ENCODE measurements around the gene WBP11. TPM values are rescaled to one million over a fixed set of nuclear protein-coding genes. Genes with fewer than 3 reads are reported as not detected.
A peak's percentile ranks its signal among the peaks of the same experiment; 100 is the strongest.
"Not testable (repeated sequence)": the region's sequence is repeated elsewhere in the genome, so short reads cannot be mapped to it uniquely, and the experiment has no call there.

The WBP11 gene
- total RNA-seq, 8 experiments from 2014 or later: 14.5 to 38.5 (median 29.6) TPM

GRCh38 chr12:14767617-14768016 lies 35.7 kb downstream of the WBP11 start:
- H3K4me3 ChIP-seq: no peak overlapping the region
- in situ Hi-C loops (cut with MboI; ENCODE audit: low pct_unique_long_range_greater_than_20kb in 2 of 9, low sequenced_read_pairs in 9 of 9, unreplicated experiment in 9 of 9): no loop called here
- no peak for ATAC-seq (replicated peaks in 6 of 8)
- WGBS, 10 experiments: 0 to 100% (median 54%) methylated on average over 1 of the region's 1 CpG; no CpG with 5 or more reads in 4 of the 10 experiments
- H3K4me1 ChIP-seq (replicated peaks in 1 of 2): peaks cover 6% of the 10 kb centered on the region in 2 donors
- H3K27ac ChIP-seq: no peak overlapping the region

- no peak for ATAC-seq (replicated peaks in 6 of 8)
- in situ Hi-C loops (cut with MboI; ENCODE audit: low pct_unique_long_range_greater_than_20kb in 2 of 9, low sequenced_read_pairs in 9 of 9, unreplicated experiment in 9 of 9): no loop called here
- Histone ChIP-seq H3K4me1 (replicated peaks in 1 of 2) (peaks cover 6% of the 10 kb centered on the region in 2 donors), H3K4me3 (no peak overlapping the region), H3K27ac (no peak overlapping the region)
- 73 to 100% (median 92%) methylated on average over 2 to 3 of the region's 3 CpGs; no CpG with 5 or more reads in 2 of the 10 experiments for WGBS, 10 experiments
Observed at GRCh38 chr12:14766649-14767215, 36.5 kb downstream of the WBP11 start.

DNA sequence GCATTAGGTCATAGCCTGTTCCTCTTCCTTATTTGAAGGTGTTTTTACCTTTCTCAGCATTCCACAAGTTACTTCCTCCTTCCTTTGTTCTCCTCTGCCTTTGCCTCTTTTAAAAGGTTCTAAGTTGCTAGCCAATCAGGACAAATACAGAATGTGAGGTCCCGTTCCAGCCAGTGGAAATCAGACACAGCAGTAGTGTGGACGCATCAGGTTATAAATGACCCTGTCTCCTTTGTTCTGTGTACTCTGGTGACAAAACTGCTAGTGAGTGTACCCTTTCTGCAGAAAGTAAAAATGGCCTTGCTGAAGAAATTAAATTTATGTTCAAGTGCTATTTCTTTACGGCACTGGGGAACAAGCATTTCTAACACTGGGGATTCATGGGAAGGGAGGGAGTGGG lies 37.3 kb downstream of the WBP11 start:
- in situ Hi-C loops (cut with MboI; ENCODE audit: low pct_unique_long_range_greater_than_20kb in 2 of 9, low sequenced_read_pairs in 9 of 9, unreplicated experiment in 9 of 9); ATAC-seq (replicated peaks in 6 of 8); H3K27ac ChIP-seq; H3K4me1 ChIP-seq (replicated peaks in 1 of 2); H3K4me3 ChIP-seq: not testable (repeated sequence)
- WGBS, 10 experiments: 100% methylated on average over 1 to 3 of the region's 3 CpGs; no CpG with 5 or more reads in 5 of the 10 experiments

DNA sequence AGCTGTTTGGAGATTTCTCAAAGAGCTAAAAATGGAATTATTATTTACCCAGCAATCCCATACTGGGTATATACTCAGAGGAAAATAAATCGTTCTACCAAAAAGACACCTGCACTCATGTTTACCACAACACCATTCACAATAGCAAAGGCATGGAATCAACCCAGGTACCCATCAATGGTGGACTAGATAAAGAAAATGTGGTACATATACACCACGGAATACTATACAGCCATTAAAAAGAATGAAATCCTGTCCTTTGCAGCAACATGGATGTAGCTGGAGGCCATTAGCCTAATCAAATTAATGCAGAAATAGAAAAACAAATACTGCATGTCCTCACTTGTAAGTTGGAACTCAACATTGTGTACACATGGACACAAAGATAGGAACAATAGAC lies 37.9 kb downstream of the WBP11 start:
- ATAC-seq (replicated peaks in 6 of 8): no peak
- WGBS, 10 experiments: 88 to 100% (median 93%) methylated on average over 1 to 2 of the region's 2 CpGs; no CpG with 5 or more reads in 3 of the 10 experiments
- H3K4me3 ChIP-seq: no peak overlapping the region
- no peak overlapping the region for H3K27ac ChIP-seq
- H3K4me1 ChIP-seq (replicated peaks in 1 of 2): peaks cover 6% of the 10 kb centered on the region in 2 donors
- in situ Hi-C loops (cut with MboI; ENCODE audit: low pct_unique_long_range_greater_than_20kb in 2 of 9, low sequenced_read_pairs in 9 of 9, unreplicated experiment in 9 of 9): no loop called here

GRCh38 chr12:14759711-14760280 lies 43.5 kb downstream of the WBP11 start:
- H3K27ac ChIP-seq; H3K4me3 ChIP-seq; H3K4me1 ChIP-seq (replicated peaks in 1 of 2); in situ Hi-C loops (cut with MboI; ENCODE audit: low pct_unique_long_range_greater_than_20kb in 2 of 9, low sequenced_read_pairs in 9 of 9, unreplicated experiment in 9 of 9); ATAC-seq (replicated peaks in 6 of 8): not testable (repeated sequence)
- 81 to 100% (median 91%) methylated on average over 1 to 6 of the region's 6 CpGs; no CpG with 5 or more reads in 2 of the 10 experiments for WGBS, 10 experiments

DNA sequence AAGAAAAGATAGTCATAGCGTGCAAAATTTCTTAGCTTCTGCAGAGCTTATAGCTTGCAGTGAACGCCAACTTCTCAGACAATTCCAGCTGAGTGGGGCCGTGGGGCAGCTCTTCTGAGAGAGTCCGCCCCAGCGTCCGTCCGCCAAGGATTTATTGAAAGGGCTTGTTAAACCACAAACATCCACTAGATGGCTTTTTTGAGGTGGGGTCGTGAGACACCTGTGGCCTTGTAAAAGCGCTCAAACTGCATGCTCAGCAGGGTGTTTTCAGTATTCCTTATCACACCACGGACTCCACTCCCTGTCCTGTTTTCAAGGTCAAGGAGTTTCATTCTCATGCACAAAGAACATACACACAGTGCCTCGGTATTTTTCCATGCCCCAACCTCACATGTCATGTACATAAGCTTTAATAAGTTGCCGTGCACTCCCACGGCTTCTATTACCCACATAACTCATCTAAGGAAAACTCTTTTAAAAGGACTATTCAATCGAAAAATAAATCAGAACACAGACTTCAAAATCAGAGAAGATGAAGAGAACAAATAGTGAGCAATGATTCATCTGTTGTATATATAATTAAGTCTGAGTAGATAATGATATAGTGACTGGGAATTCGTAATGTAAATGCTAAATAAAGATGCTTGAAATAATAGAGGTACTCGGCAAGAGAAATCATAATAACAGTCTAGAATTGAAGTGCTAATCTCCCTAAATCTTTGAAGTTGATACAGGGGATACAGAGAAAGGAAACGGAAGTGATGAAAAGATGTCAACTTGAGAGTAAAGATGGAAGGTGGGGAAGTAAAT lies 46.7 kb downstream of the WBP11 start:
- no peak overlapping the region for H3K27ac ChIP-seq
- WGBS, 10 experiments: 35 to 68% (median 59%) methylated on average over 3 to 17 of the region's 17 CpGs
- in situ Hi-C loops (cut with MboI; ENCODE audit: low pct_unique_long_range_greater_than_20kb in 2 of 9, low sequenced_read_pairs in 9 of 9, unreplicated experiment in 9 of 9): no loop called here
- no peak overlapping the region for H3K4me3 ChIP-seq
- ATAC-seq (replicated peaks in 6 of 8): peak in 1 of 8 experiments; percentile 23
- no peaks in the 10 kb centered on the region for H3K4me1 ChIP-seq (replicated peaks in 1 of 2)

GRCh38 chr12:14751986-14752385 lies 51.3 kb downstream of the WBP11 start:
- no peaks in the 10 kb centered on the region for H3K4me1 ChIP-seq (replicated peaks in 1 of 2)
- no peak for ATAC-seq (replicated peaks in 6 of 8)
- H3K27ac ChIP-seq: no peak overlapping the region
- in situ Hi-C loops (cut with MboI; ENCODE audit: low pct_unique_long_range_greater_than_20kb in 2 of 9, low sequenced_read_pairs in 9 of 9, unreplicated experiment in 9 of 9): no loop called here
- H3K4me3 ChIP-seq: no peak overlapping the region

- H3K27ac ChIP-seq: no peak overlapping the region
- no peaks in the 10 kb centered on the region for H3K4me1 ChIP-seq (replicated peaks in 1 of 2)
- WGBS, 10 experiments: 17 to 100% (median 69%) methylated on average over 1 of the region's 1 CpG; no CpG with 5 or more reads in 2 of the 10 experiments
- in situ Hi-C loops (cut with MboI; ENCODE audit: low pct_unique_long_range_greater_than_20kb in 2 of 9, low sequenced_read_pairs in 9 of 9, unreplicated experiment in 9 of 9): no loop called here
- H3K4me3 ChIP-seq: no peak overlapping the region
- ATAC-seq (replicated peaks in 6 of 8): no peak
Observed at GRCh38 chr12:14743061-14743460, 60.2 kb downstream of the WBP11 start.

- H3K4me1 ChIP-seq (replicated peaks in 1 of 2): no peaks in the 10 kb centered on the region
- no peak for ATAC-seq (replicated peaks in 6 of 8)
- in situ Hi-C loops (cut with MboI; ENCODE audit: low pct_unique_long_range_greater_than_20kb in 2 of 9, low sequenced_read_pairs in 9 of 9, unreplicated experiment in 9 of 9): no loop called here
- H3K4me3 ChIP-seq: no peak overlapping the region
- no peak overlapping the region for H3K27ac ChIP-seq
- WGBS, 10 experiments: 28 to 100% (median 97%) methylated on average over 1 to 2 of the region's 2 CpGs; no CpG with 5 or more reads in 2 of the 10 experiments
Observed at GRCh38 chr12:14741942-14742341, 61.3 kb downstream of the WBP11 start.

- H3K4me3 ChIP-seq: no peak overlapping the region
- in situ Hi-C loops (cut with MboI; ENCODE audit: low pct_unique_long_range_greater_than_20kb in 2 of 9, low sequenced_read_pairs in 9 of 9, unreplicated experiment in 9 of 9): no loop called here
- no peaks in the 10 kb centered on the region for H3K4me1 ChIP-seq (replicated peaks in 1 of 2)
- WGBS, 10 experiments: 25 to 100% (median 67%) methylated on average over 1 to 4 of the region's 4 CpGs; no CpG with 5 or more reads in 2 of the 10 experiments
- no peak overlapping the region for H3K27ac ChIP-seq
- ATAC-seq (replicated peaks in 6 of 8): no peak
Observed at GRCh38 chr12:14741153-14741552, 62.1 kb downstream of the WBP11 start.

GRCh38 chr12:14736441-14736840 lies 66.8 kb downstream of the WBP11 start:
- in situ Hi-C loops (cut with MboI; ENCODE audit: low pct_unique_long_range_greater_than_20kb in 2 of 9, low sequenced_read_pairs in 9 of 9, unreplicated experiment in 9 of 9); H3K4me3 ChIP-seq; H3K27ac ChIP-seq; H3K4me1 ChIP-seq (replicated peaks in 1 of 2); ATAC-seq (replicated peaks in 6 of 8): not testable (repeated sequence)
- WGBS, 10 experiments: 80 to 100% (median 97%) methylated on average over 1 to 12 of the region's 16 CpGs; no CpG with 5 or more reads in 3 of the 10 experiments
